Sigmoid colon (tissue), 7 donors: ENCODE measurements around the gene TRPM3. TPM values are rescaled to one million over a fixed set of nuclear protein-coding genes. Genes with fewer than 3 reads are reported as not detected.

Experiments
- DNase-seq: peaks from one replicate; pipeline ENCODE4 v3.0.0-alpha.2; 2019
- H3K27ac ChIP-seq, 4 donors: fragments of 200-600 bp; sonication (generic); one replicate each; pipeline ENCODE4 v1.5.1; 2016 to 2019; ENCODE audit warnings: mild to moderate bottlenecking in 1 of 4
- H3K27me3 ChIP-seq, 3 donors: fragments of 200-600 bp; sonication (generic); one replicate each; pipeline ENCODE4 v1.5.1; 2019; ENCODE audit warnings: mild to moderate bottlenecking in 1 of 3
- H3K36me3 ChIP-seq, 4 donors: fragments of 200-600 bp; sonication (generic); one replicate each; pipeline ENCODE4 v1.5.1; 2016 to 2019
- H3K4me1 ChIP-seq, 4 donors: fragments of 200-600 bp; sonication (generic); one replicate each; pipeline ENCODE4 v1.5.1; 2017 to 2019
- H3K4me3 ChIP-seq, 4 donors: fragments of 200-600 bp; sonication (generic); one replicate each; pipeline ENCODE4 v1.5.1; 2017 to 2019; ENCODE audit warnings: mild to moderate bottlenecking in 2 of 4, moderate library complexity in 1 of 4
- H3K9me3 ChIP-seq, 4 donors: fragments of 200-600 bp in 3 of 4; sonication (generic) in 3 of 4; one replicate each; pipeline versions ENCODE4 v1.5.1 to v1.6.1; 2013 to 2019
- EP300 ChIP-seq, 4 donors: sonication (generic); formaldehyde crosslinking; IDR thresholded peaks; one replicate each; pipeline ENCODE4 v1.6.1; 2017; ENCODE audit warnings: antibody characterized with exemption in 4 of 4
- POLR2A ChIP-seq, 2 donors: fragments of 450-650 bp; IDR thresholded peaks; one replicate each; pipeline ENCODE4 v1.6.1; 2016; ENCODE audit warnings: antibody characterized with exemption in 2 of 2, mild to moderate bottlenecking in 2 of 2, moderate library complexity in 2 of 2
- POLR2AphosphoS5 ChIP-seq, 4 donors: sonication (generic); formaldehyde crosslinking; IDR thresholded peaks; one replicate each; pipeline ENCODE4 v1.6.1; 2017; ENCODE audit warnings: antibody characterized with exemption in 4 of 4
- WGBS, 2 donors: extraction: QIAGEN DNeasy Blood & Tissue Kit; methylation state at CpG; one replicate each; pipeline ENCODE4 v1.1.7; 2013; 5-methylcytosine and 5-hydroxymethylcytosine counted together
- intact Hi-C: fragments of 100-400 bp; cut with DNase I; formaldehyde crosslinking; loops from one replicate; pipeline ENCODE4 v1.15.1; 2023
- polyA plus RNA-seq, 3 donors: library from polyadenylated mRNA; stranded (reverse); fragments of 200-250 nt; gene quantifications; one replicate each; pipeline ENCODE4 v1.2.3, GENCODE V29; 2013
- total RNA-seq, 4 donors: library from RNA; depleted of rRNA; stranded (reverse); fragments of >200 nt; gene quantifications; one replicate each; pipeline ENCODE4 v1.1.0, GENCODE V29; 2016
- TF ChIP-seq, protein P1 (sequence below), 4 experiments: fragments of 450-650 bp in 3 of 4; fragments of 200-600 bp in 1 of 4; IDR thresholded peaks; one replicate each; pipeline ENCODE4 v1.5.1; 2016 to 2019; ENCODE audit warnings: antibody characterized with exemption in 4 of 4, mild to moderate bottlenecking in 3 of 4, moderate library complexity in 2 of 4
- donor health status: healthy with polysubstance abuse.
- donor health status: Bipolar disorder and iron deficiency.
- donor health status: healthy.

The TRPM3 gene
- total and polyA plus RNA-seq, 7 donors = 0.07 to 1.8 (median 0.41) TPM; not detected in 2

DNA sequence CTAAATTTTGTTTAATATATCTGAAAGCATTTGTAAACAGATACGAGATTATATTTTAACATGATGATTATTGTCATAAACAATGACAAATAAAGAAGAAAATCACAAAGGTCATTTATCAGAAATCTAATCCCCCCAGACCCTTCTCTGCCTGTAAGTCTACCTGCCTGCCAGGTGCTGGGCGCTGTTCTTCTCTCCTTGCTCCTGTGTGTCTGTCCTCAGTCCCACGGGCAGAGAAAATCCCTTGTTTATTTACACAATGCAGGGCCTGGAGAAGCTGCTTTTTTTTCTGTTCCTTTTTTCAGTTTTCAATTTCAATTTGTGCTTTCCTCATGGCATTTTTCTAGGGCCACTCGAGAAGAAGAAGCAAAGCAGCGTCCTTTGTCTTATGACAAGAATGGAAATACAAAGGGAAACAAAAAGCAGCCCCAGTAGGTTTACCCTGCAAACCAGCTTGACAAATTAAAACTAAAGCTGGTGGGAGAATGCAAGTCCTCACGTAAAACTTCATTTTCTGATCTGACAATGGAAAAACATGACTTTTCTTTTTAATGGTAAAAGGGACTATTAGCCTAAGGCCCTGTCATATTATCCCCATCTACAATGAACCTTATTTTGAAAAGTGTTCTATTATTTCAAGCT, 424.6 kb downstream of the TRPM3 start:
- 56 to 65% methylated on average over 6 of the region's 6 CpGs for WGBS, 2 donors
- Histone ChIP-seq H3K27me3 (no peaks in the 10 kb centered on the region), H3K4me3 (no peak overlapping the region), H3K27ac (no peak overlapping the region), H3K9me3 (no peaks in the 10 kb centered on the region), H3K36me3 (no peaks in the 10 kb centered on the region), H3K4me1 (no peaks in the 10 kb centered on the region)
- intact Hi-C loops = no loop called here
- DNase-seq = no peak
- TF ChIP-seq EP300 (IDR thresholded peaks at IDR 0.05) = no peak

DNA sequence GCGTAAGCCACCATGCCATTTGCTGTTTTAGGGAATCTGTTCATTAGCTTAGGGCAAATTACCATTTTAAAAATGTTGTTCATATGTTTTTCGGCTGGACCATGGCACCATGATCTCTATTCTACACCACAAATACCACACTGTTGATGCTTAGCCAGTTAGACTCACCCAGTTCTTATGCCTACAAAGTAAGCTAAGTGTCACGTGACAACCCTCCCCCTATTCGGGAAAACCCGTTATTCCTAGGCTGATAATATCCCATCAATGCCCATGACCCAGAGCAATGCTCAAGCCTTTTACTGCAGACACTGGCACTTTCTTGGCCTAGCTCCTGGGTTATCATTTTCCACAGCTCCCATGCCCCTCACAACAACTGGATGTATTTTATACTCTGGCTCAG, 426.7 kb downstream of the TRPM3 start:
- WGBS, 2 donors = 85 to 96% methylated on average over 5 of the region's 5 CpGs
- intact Hi-C loops = no loop called here

DNA sequence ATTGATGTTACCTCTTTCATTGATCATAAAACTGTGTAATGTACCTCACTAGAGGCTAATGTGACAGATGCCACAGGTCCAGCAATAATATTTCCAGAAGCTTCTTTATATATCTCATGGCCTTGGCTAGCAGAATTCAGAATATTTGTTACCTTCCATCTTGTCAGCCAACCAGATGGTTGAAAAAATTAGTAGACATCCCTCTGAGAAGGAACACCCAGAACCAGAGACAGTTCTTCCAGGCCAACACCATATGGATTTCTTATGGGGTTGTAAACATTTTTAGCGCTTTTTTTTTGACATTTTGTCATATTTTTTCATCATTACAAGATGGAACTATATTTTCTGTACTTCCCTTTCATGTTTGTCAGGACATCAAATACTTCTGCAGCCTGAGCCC, 428.2 kb downstream of the TRPM3 start:
- Histone ChIP-seq H3K4me3 (no peak overlapping the region), H3K4me1 (no peaks in the 10 kb centered on the region), H3K27ac (no peak overlapping the region), H3K9me3 (no peaks in the 10 kb centered on the region), H3K36me3 (no peaks in the 10 kb centered on the region), H3K27me3 (no peaks in the 10 kb centered on the region)
- TF ChIP-seq EP300 (IDR thresholded peaks at IDR 0.05) (no peak), POLR2A (IDR thresholded peaks at IDR 0.05) (no peak), POLR2AphosphoS5 (IDR thresholded peaks at IDR 0.05) (no peak)
- TF ChIP-seq, protein P1, sequence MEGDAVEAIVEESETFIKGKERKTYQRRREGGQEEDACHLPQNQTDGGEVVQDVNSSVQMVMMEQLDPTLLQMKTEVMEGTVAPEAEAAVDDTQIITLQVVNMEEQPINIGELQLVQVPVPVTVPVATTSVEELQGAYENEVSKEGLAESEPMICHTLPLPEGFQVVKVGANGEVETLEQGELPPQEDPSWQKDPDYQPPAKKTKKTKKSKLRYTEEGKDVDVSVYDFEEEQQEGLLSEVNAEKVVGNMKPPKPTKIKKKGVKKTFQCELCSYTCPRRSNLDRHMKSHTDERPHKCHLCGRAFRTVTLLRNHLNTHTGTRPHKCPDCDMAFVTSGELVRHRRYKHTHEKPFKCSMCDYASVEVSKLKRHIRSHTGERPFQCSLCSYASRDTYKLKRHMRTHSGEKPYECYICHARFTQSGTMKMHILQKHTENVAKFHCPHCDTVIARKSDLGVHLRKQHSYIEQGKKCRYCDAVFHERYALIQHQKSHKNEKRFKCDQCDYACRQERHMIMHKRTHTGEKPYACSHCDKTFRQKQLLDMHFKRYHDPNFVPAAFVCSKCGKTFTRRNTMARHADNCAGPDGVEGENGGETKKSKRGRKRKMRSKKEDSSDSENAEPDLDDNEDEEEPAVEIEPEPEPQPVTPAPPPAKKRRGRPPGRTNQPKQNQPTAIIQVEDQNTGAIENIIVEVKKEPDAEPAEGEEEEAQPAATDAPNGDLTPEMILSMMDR (IDR thresholded peaks at IDR 0.05) = no peak
- WGBS, 2 donors = 86 to 88% methylated on average over 1 of the region's 1 CpG
- intact Hi-C loops = no loop called here
- no peak for DNase-seq

More for the DNA sequence above, 426.7 kb downstream of the TRPM3 start:
- DNase-seq = no peak
- Histone ChIP-seq H3K9me3 (no peaks in the 10 kb centered on the region), H3K36me3 (no peaks in the 10 kb centered on the region), H3K4me3 (no peak overlapping the region), H3K27ac (no peak overlapping the region), H3K27me3 (no peaks in the 10 kb centered on the region), H3K4me1 (no peaks in the 10 kb centered on the region)
- TF ChIP-seq, protein P1 (IDR thresholded peaks at IDR 0.05) = no peak
- TF ChIP-seq POLR2AphosphoS5 (IDR thresholded peaks at IDR 0.05) (no peak), EP300 (IDR thresholded peaks at IDR 0.05) (no peak), POLR2A (IDR thresholded peaks at IDR 0.05) (no peak)

DNA sequence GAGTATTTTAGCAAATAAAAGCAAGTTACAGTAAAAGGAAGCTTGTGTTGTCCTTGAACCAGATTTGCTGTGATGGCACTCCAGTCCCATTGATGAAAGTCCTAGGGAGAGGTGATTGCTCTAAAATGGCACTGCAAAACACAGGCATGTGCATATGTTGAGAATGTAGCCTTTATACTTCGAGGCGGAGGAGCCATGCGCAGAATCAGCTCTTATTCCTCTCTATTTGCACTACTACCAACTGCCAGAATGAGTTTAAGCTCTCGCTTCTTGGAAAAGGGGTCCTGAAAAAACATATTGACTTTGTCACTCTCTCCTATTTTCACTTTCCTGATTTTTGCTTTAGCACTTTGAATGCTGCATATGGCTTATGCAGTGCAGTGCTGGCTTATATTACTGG, 429.0 kb downstream of the TRPM3 start:
- Histone ChIP-seq H3K4me3 (no peak overlapping the region), H3K36me3 (no peaks in the 10 kb centered on the region), H3K9me3 (no peaks in the 10 kb centered on the region), H3K27me3 (no peaks in the 10 kb centered on the region), H3K4me1 (no peaks in the 10 kb centered on the region), H3K27ac (no peak overlapping the region)
- TF ChIP-seq POLR2A (IDR thresholded peaks at IDR 0.05) (no peak), POLR2AphosphoS5 (IDR thresholded peaks at IDR 0.05) (no peak), EP300 (IDR thresholded peaks at IDR 0.05) (no peak)
- TF ChIP-seq, protein P1 (IDR thresholded peaks at IDR 0.05) = no peak
- intact Hi-C loops = no loop called here
- 94% methylated on average over 4 of the region's 4 CpGs for whole genome bisulfite sequencing, 2 donors
- DNase-seq = no peak

DNA sequence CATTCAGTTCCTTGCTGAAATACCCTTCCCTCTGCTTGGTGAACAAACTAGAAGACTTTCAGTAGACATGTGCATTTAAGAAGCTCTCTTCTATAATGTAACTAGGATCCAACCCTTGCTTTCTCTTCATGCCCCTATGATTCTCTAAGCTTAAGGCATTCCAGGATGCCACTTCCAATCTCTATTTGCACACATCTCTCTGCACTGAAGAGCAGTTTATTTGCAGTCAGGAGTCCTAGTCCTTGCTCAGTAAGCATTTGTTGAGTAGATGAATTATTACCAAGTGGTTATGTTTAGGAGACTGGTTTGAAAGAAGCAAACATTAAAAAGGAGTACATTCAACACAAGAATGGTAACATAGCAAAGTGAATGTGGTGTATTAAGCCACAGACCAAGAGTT, 432.7 kb downstream of the TRPM3 start:
- intact Hi-C loops = no loop called here
- Histone ChIP-seq H3K9me3 (no peaks in the 10 kb centered on the region), H3K27ac (no peak overlapping the region), H3K4me3 (no peak overlapping the region), H3K27me3 (no peaks in the 10 kb centered on the region), H3K36me3 (no peaks in the 10 kb centered on the region), H3K4me1 (no peaks in the 10 kb centered on the region)
- TF ChIP-seq POLR2AphosphoS5 (IDR thresholded peaks at IDR 0.05) (no peak), EP300 (IDR thresholded peaks at IDR 0.05) (no peak), POLR2A (IDR thresholded peaks at IDR 0.05) (no peak)
- TF ChIP-seq, protein P1 (IDR thresholded peaks at IDR 0.05) = no peak
- DNase-seq = no peak
